ENCODE results near the gene COG3.
"Not testable (repeated sequence)": the region's sequence is repeated elsewhere in the genome, so short reads cannot be mapped to it uniquely, and the experiment has no call there.

COG3 gene

GRCh38 chr13:45464687-45465453 is at the start of gene COG3:
TSS of gene COG3 (plus strand) at chr13:45464939. CDS start at chr13:45465037, 98 bp downstream.
- DNase-seq (ENCODE audit: low spot score) = peak; percentile 96
- TF ChIP-seq CTCF (IDR thresholded peaks at IDR 0.05) = no peak
- H3K4me3 ChIP-seq = peak within 1 kb of the TSS; percentile 89
- peak within 1 kb of the TSS; percentile 61 to 97 for H3K27ac ChIP-seq

- no peak for TF ChIP-seq CTCF (IDR thresholded peaks at IDR 0.05)
- Histone ChIP-seq H3K27ac (peak overlapping the region; percentile 64 to 85), H3K4me3 (peak overlapping the region; percentile 70)
- no peak for DNase-seq (ENCODE audit: low spot score)
These were observed 49.6 kb upstream of the COG3 start for GRCh38 chr13:45415112-45415511.

GRCh38 chr13:45416516-45417128 is 48.1 kb upstream of the COG3 start:
- Histone ChIP-seq H3K4me3 (peak overlapping the region; percentile 91), H3K27ac (peak overlapping the region; percentile 92 to 93)
- no peak for DNase-seq (ENCODE audit: low spot score)
- TF ChIP-seq CTCF (IDR thresholded peaks at IDR 0.05) = no peak

- no peak for TF ChIP-seq CTCF (IDR thresholded peaks at IDR 0.05)
- H3K27ac ChIP-seq = peak within 1 kb of the TSS; percentile 92 to 93
- peak within 1 kb of the TSS; percentile 91 for H3K4me3 ChIP-seq
- peak; percentile 96 for DNase-seq (ENCODE audit: low spot score)
These were observed 46.8 kb upstream of the COG3 start, which contains the start of gene SLC25A30 for GRCh38 chr13:45417790-45418534. TSS of gene SLC25A30 (minus strand) at chr13:45418373. CDS start at chr13:45411425, 6,948 bp downstream.

GRCh38 chr13:45419389-45419788 is 45.4 kb upstream of the COG3 start:
- not testable (repeated sequence) for H3K27ac ChIP-seq; H3K4me3 ChIP-seq; DNase-seq (ENCODE audit: low spot score)

GRCh38 chr13:45419945-45420344 is 44.8 kb upstream of the COG3 start:
- H3K27ac ChIP-seq = no peak overlapping the region
- TF ChIP-seq CTCF (IDR thresholded peaks at IDR 0.05) = no peak
- no peak for DNase-seq (ENCODE audit: low spot score)
- H3K4me3 ChIP-seq = no peak overlapping the region

GRCh38 chr13:45422731-45423292 is 41.9 kb upstream of the COG3 start:
- Histone ChIP-seq H3K27ac (no peak overlapping the region), H3K4me3 (no peak overlapping the region)
- DNase-seq (ENCODE audit: low spot score) = no peak
- no peak for TF ChIP-seq CTCF (IDR thresholded peaks at IDR 0.05)

GRCh38 chr13:45426056-45426841 is 38.5 kb upstream of the COG3 start:
- not testable (repeated sequence) for H3K4me3 ChIP-seq; H3K27ac ChIP-seq; DNase-seq (ENCODE audit: low spot score)
